ENCODE measurements around the gene TTC1. TPM values are rescaled to one million over a fixed set of nuclear protein-coding genes. Genes with fewer than 3 reads are reported as not detected.

The TTC1 gene
- total RNA-seq, 3 donors from 2014 or later: 36.3 to 45.2 (median 41.0) TPM

- no peak overlapping the region for H3K4me3 ChIP-seq
- H3K9me3 ChIP-seq: no peaks in the 10 kb centered on the region
- H3K27ac ChIP-seq: no peak overlapping the region
- TF ChIP-seq CTCF (IDR thresholded peaks at IDR 0.05): no peak
- no peak for TF ChIP-seq POLR2AphosphoS5 (IDR thresholded peaks at IDR 0.05)
- no peak for TF ChIP-seq POLR2A (IDR thresholded peaks at IDR 0.05)
- DNase-seq (ENCODE audit: low spot score in 2 of 2): no peak
- intact Hi-C loops (cut with DNase I; ENCODE audit: low total_unique reads): no loop called here
- H3K4me1 ChIP-seq: no peaks in the 10 kb centered on the region
- H3K36me3 ChIP-seq: no peaks in the 10 kb centered on the region
- no peaks in the 10 kb centered on the region for H3K27me3 ChIP-seq
Measured at GRCh38 chr5:160089531-160089930, 80.6 kb downstream of the TTC1 start.

- TF ChIP-seq POLR2AphosphoS5 (IDR thresholded peaks at IDR 0.05) (no peak), CTCF (IDR thresholded peaks at IDR 0.05) (no peak), POLR2A (IDR thresholded peaks at IDR 0.05) (no peak)
- Histone ChIP-seq H3K4me3 (no peak overlapping the region), H3K36me3 (no peaks in the 10 kb centered on the region), H3K4me1 (no peaks in the 10 kb centered on the region), H3K27me3 (no peaks in the 10 kb centered on the region), H3K27ac (no peak overlapping the region), H3K9me3 (no peaks in the 10 kb centered on the region)
- no peak for DNase-seq (ENCODE audit: low spot score in 2 of 2)
- intact Hi-C loops (cut with DNase I; ENCODE audit: low total_unique reads): no loop called here
Measured at GRCh38 chr5:160090059-160090458, 81.1 kb downstream of the TTC1 start.

- no peak for DNase-seq (ENCODE audit: low spot score in 2 of 2)
- Histone ChIP-seq H3K27ac (no peak overlapping the region), H3K4me3 (no peak overlapping the region), H3K36me3 (no peaks in the 10 kb centered on the region), H3K9me3 (no peaks in the 10 kb centered on the region), H3K4me1 (no peaks in the 10 kb centered on the region), H3K27me3 (no peaks in the 10 kb centered on the region)
- TF ChIP-seq POLR2AphosphoS5 (IDR thresholded peaks at IDR 0.05) (no peak), POLR2A (IDR thresholded peaks at IDR 0.05) (no peak), CTCF (IDR thresholded peaks at IDR 0.05) (no peak)
- intact Hi-C loops (cut with DNase I; ENCODE audit: low total_unique reads): no loop called here
Measured at GRCh38 chr5:160092514-160092913, 83.6 kb downstream of the TTC1 start.

- no peak for DNase-seq (ENCODE audit: low spot score in 2 of 2)
- Histone ChIP-seq H3K4me1 (no peaks in the 10 kb centered on the region), H3K4me3 (no peak overlapping the region), H3K27me3 (no peaks in the 10 kb centered on the region), H3K27ac (no peak overlapping the region), H3K9me3 (no peaks in the 10 kb centered on the region), H3K36me3 (no peaks in the 10 kb centered on the region)
- TF ChIP-seq POLR2AphosphoS5 (IDR thresholded peaks at IDR 0.05) (no peak), POLR2A (IDR thresholded peaks at IDR 0.05) (no peak), CTCF (IDR thresholded peaks at IDR 0.05) (no peak)
- intact Hi-C loops (cut with DNase I; ENCODE audit: low total_unique reads): no loop called here
Measured at GRCh38 chr5:160092960-160093707, 84.2 kb downstream of the TTC1 start.

- Histone ChIP-seq H3K4me1 (no peaks in the 10 kb centered on the region), H3K27me3 (no peaks in the 10 kb centered on the region), H3K36me3 (no peaks in the 10 kb centered on the region), H3K27ac (no peak overlapping the region), H3K9me3 (no peaks in the 10 kb centered on the region), H3K4me3 (no peak overlapping the region)
- intact Hi-C loops (cut with DNase I; ENCODE audit: low total_unique reads): no loop called here
- DNase-seq (ENCODE audit: low spot score in 2 of 2): no peak
- TF ChIP-seq POLR2A (IDR thresholded peaks at IDR 0.05) (no peak), POLR2AphosphoS5 (IDR thresholded peaks at IDR 0.05) (no peak), CTCF (IDR thresholded peaks at IDR 0.05) (no peak)
Measured at GRCh38 chr5:160096178-160096577, 87.2 kb downstream of the TTC1 start.
